HG02973 (cell line): ENCODE results near the gene ZNF341.

Experiments used
- ATAC-seq: cut with Tn5 transposase; IDR thresholded peaks from one replicate; pipeline ENCODE4 v1.9.1; 2021; ENCODE audit warnings: moderate library complexity; ENCODE audit not compliant: unreplicated experiment

ZNF341 gene

DNA sequence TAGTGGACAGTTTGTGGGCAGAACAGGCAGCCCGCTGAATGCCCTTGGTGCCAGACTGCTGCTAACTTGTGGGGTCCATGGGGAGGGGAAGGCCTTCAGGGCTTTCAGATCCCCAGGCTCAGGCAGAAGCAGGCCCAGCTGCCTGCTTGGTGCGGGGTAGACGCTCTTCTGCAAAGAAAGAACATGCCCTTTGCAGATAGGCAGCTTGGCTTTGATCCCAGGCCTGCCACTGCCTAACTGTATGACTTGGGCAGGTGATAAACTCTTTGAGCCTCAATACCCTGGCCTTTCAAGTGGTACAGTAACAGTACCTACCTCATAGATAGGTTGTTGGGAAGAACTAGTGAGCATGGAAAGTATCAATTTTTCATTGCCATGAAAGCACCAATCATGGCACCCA is 107.8 kb downstream of the ZNF341 start:
- ATAC-seq, result no peak

DNA sequence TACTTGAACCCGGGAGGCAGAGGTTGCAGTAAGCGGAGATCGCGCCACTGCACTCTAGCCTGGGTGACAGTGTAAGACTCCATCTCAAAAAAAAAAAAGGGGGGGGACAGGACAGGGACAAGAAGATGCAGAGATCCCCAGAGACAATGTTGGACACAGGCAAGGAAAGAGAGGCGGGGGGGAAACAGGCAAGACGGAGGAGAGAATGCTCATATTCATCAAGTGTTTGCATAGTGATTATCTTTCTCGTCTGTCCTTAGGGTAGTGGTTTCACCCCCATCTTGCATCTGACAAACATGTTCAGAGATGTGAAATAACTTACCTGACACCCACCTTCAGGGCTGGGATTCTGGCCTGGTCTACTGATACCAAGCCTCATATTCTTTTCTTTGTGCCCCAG is 108.4 kb downstream of the ZNF341 start:
- ATAC-seq, result no peak

DNA sequence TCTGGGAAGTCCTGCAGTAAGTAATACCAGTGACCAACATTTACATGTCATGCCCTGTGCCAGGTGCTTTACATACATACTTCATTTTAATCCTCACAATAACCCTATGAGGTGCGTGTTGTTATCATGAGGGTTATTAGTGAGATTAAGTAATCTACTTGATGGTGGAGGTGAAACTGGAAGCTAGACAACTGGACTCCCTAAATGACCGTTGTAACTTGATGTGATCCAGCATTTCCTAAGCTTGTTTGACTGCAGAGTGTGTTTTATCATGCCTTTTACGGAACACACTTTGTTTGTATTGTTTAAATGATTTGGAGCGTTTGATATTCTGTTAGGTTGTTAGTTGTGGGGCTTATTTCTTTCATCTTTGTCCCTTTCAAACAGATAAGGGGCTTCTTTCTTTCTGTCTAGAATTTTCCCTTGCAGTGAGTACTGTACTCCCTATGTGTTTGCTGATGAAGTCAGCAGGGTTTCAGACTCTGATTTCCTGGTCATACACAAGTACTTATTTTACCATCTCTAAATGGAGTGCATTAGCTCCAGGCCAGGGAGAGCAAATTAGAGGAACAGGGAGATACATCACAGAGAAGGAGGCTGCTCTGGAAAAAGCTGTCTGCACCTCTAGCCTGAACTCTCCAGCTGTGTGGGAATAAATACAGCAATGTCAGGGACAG is 109.1 kb downstream of the ZNF341 start:
- ATAC-seq, result no peak

DNA sequence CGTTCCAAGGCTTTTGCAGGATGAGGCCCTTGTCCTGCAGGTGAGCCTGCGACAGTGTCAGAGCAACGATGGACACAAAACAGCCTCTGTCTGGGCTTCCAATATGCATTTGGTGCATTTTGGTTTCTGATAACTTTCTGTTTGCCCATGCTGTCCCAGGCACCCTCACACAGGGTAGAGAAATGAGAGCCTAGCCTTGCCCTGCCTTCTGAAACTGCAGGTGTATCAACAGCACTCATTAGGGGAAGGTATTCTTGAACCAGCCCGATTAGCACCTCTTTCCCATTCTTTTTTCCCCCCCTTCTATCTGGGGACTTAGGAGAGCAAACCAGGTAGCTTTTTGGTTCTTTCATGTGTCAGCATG is 109.6 kb downstream of the ZNF341 start:
- no peak for ATAC-seq
